ENCODE measurements around the gene RBPJL. TPM values are rescaled to one million over a fixed set of nuclear protein-coding genes. Genes with fewer than 3 reads are reported as not detected.

RBPJL gene
- polyA plus RNA-seq, 3 donors from 2014 or later = not detected

- Mint-ChIP-seq H3K27ac (no peak overlapping the region), H3K27me3 (ENCODE audit: low read depth in 3 of 3) (peaks cover 0 to 2% (median 0%) of the 10 kb centered on the region in 3 donors)
Measured at GRCh38 chr20:45337367-45338120, 30.9 kb downstream of the RBPJL start.

GRCh38 chr20:45338121-45339030 is 31.7 kb downstream of the RBPJL start:
- no peak for DNase-seq
- peaks cover 0 to 3% (median 0%) of the 10 kb centered on the region in 3 donors for H3K27me3 Mint-ChIP-seq (ENCODE audit: low read depth in 3 of 3)
- H3K9me3 Mint-ChIP-seq = no peaks in the 10 kb centered on the region
- H3K4me3 Mint-ChIP-seq = no peak overlapping the region
- H3K4me1 Mint-ChIP-seq = no peaks in the 10 kb centered on the region
- H3K36me3 Mint-ChIP-seq = no peaks in the 10 kb centered on the region
- no peak overlapping the region for H3K27ac Mint-ChIP-seq

More at GRCh38 chr20:45337367-45338120, 30.9 kb downstream of the RBPJL start:
- no peak overlapping the region for H3K4me3 Mint-ChIP-seq
- H3K9me3 Mint-ChIP-seq = no peaks in the 10 kb centered on the region
- no peaks in the 10 kb centered on the region for H3K36me3 Mint-ChIP-seq
- no peaks in the 10 kb centered on the region for H3K4me1 Mint-ChIP-seq
- DNase-seq = no peak

GRCh38 chr20:45339084-45339483 is 32.4 kb downstream of the RBPJL start:
- no peak for DNase-seq
- Mint-ChIP-seq H3K4me3 (no peak overlapping the region), H3K9me3 (no peaks in the 10 kb centered on the region), H3K4me1 (no peaks in the 10 kb centered on the region), H3K27me3 (ENCODE audit: low read depth in 3 of 3) (peaks cover 0 to 3% (median 0%) of the 10 kb centered on the region in 3 donors), H3K36me3 (no peaks in the 10 kb centered on the region), H3K27ac (no peak overlapping the region)

GRCh38 chr20:45339799-45340198 is 33.2 kb downstream of the RBPJL start:
- Mint-ChIP-seq H3K27me3 (ENCODE audit: low read depth in 3 of 3) (peaks cover 0 to 3% (median 0%) of the 10 kb centered on the region in 3 donors), H3K9me3 (no peaks in the 10 kb centered on the region), H3K36me3 (no peaks in the 10 kb centered on the region), H3K4me1 (no peaks in the 10 kb centered on the region), H3K4me3 (no peak overlapping the region), H3K27ac (no peak overlapping the region)
- DNase-seq = no peak

- Mint-ChIP-seq H3K4me1 (no peaks in the 10 kb centered on the region), H3K27me3 (ENCODE audit: low read depth in 3 of 3) (peaks cover 0 to 3% (median 0%) of the 10 kb centered on the region in 3 donors), H3K27ac (no peak overlapping the region), H3K4me3 (no peak overlapping the region), H3K9me3 (no peaks in the 10 kb centered on the region), H3K36me3 (no peaks in the 10 kb centered on the region)
- DNase-seq = no peak
Measured at GRCh38 chr20:45340236-45340847, 33.7 kb downstream of the RBPJL start.

GRCh38 chr20:45340951-45341350 is 34.3 kb downstream of the RBPJL start:
- no peak overlapping the region for H3K4me3 Mint-ChIP-seq
- H3K27me3 Mint-ChIP-seq (ENCODE audit: low read depth in 3 of 3) = peaks cover 0 to 5% (median 0%) of the 10 kb centered on the region in 3 donors
- H3K9me3 Mint-ChIP-seq = no peaks in the 10 kb centered on the region
- H3K4me1 Mint-ChIP-seq = no peaks in the 10 kb centered on the region
- DNase-seq = no peak
- H3K27ac Mint-ChIP-seq = no peak overlapping the region
- H3K36me3 Mint-ChIP-seq = no peaks in the 10 kb centered on the region

- Mint-ChIP-seq H3K36me3 (no peaks in the 10 kb centered on the region), H3K27me3 (ENCODE audit: low read depth in 3 of 3) (peaks cover 0 to 5% (median 1%) of the 10 kb centered on the region in 3 donors), H3K4me3 (no peak overlapping the region), H3K9me3 (no peaks in the 10 kb centered on the region), H3K4me1 (peaks cover 0 to 1% of the 10 kb centered on the region in 2 donors), H3K27ac (no peak overlapping the region)
- no peak for DNase-seq
Measured at GRCh38 chr20:45341579-45341938, 34.9 kb downstream of the RBPJL start.

GRCh38 chr20:45341939-45342854 is 35.6 kb downstream of the RBPJL start:
- Mint-ChIP-seq H3K27ac (no peak overlapping the region), H3K4me3 (no peak overlapping the region), H3K27me3 (ENCODE audit: low read depth in 3 of 3) (peaks cover 0 to 5% (median 3%) of the 10 kb centered on the region in 3 donors), H3K4me1 (peaks cover under 1 to 8% of the 10 kb centered on the region in 2 donors), H3K36me3 (no peaks in the 10 kb centered on the region), H3K9me3 (no peaks in the 10 kb centered on the region)
- DNase-seq = no peak

GRCh38 chr20:45342855-45343531 is 36.4 kb downstream of the RBPJL start:
- Mint-ChIP-seq H3K36me3 (no peaks in the 10 kb centered on the region), H3K9me3 (no peaks in the 10 kb centered on the region), H3K27ac (no peak overlapping the region), H3K4me1 (peaks cover 8 to 14% of the 10 kb centered on the region in 2 donors), H3K27me3 (ENCODE audit: low read depth in 3 of 3) (peaks cover 3 to 5% (median 4%) of the 10 kb centered on the region in 3 donors), H3K4me3 (no peak overlapping the region)
- DNase-seq = no peak

GRCh38 chr20:45343532-45344167 is 37.0 kb downstream of the RBPJL start:
- H3K27ac Mint-ChIP-seq = no peak overlapping the region
- no peaks in the 10 kb centered on the region for H3K36me3 Mint-ChIP-seq
- peaks cover 3 to 5% (median 4%) of the 10 kb centered on the region in 3 donors for H3K27me3 Mint-ChIP-seq (ENCODE audit: low read depth in 3 of 3)
- no peak overlapping the region for H3K4me3 Mint-ChIP-seq
- H3K9me3 Mint-ChIP-seq = no peaks in the 10 kb centered on the region
- DNase-seq = no peak
- H3K4me1 Mint-ChIP-seq = peaks cover 8 to 14% of the 10 kb centered on the region in 2 donors

- peaks cover 8 to 14% of the 10 kb centered on the region in 2 donors for H3K4me1 Mint-ChIP-seq
- peaks cover 3 to 5% (median 4%) of the 10 kb centered on the region in 3 donors for H3K27me3 Mint-ChIP-seq (ENCODE audit: low read depth in 3 of 3)
- no peaks in the 10 kb centered on the region for H3K36me3 Mint-ChIP-seq
- no peak overlapping the region for H3K4me3 Mint-ChIP-seq
- H3K27ac Mint-ChIP-seq = no peak overlapping the region
- no peak for DNase-seq
- H3K9me3 Mint-ChIP-seq = no peaks in the 10 kb centered on the region
Measured at GRCh38 chr20:45344168-45344860, 37.7 kb downstream of the RBPJL start.
